Adrenal gland (tissue), 5 donors: ENCODE results near the gene MLYCD.

ENCODE experiments used
- POLR2A ChIP-seq, 2 donors: fragments of 450-650 bp; IDR thresholded peaks; one replicate each; pipeline ENCODE4 v1.6.1; 2017; ENCODE audit warnings: antibody characterized with exemption in 2 of 2, mild to moderate bottlenecking in 2 of 2, moderate library complexity in 1 of 2
- TF ChIP-seq, protein P1 (sequence below), 6 experiments: fragments of 450-650 bp in 4 of 6; fragments of 200-600 bp in 2 of 6; sonication (generic) in 1 of 6; IDR thresholded peaks; 1 replicate in 5 of 6; 2 replicates in 1 of 6; pipeline versions ENCODE4 v1.5.1 to v1.8.0; 2016 to 2021; ENCODE audit warnings: antibody characterized with exemption in 6 of 6, mild to moderate bottlenecking in 2 of 6, moderate library complexity in 1 of 6
- donor health status: DM: no; HTN: no; CAD: no.

DNA sequence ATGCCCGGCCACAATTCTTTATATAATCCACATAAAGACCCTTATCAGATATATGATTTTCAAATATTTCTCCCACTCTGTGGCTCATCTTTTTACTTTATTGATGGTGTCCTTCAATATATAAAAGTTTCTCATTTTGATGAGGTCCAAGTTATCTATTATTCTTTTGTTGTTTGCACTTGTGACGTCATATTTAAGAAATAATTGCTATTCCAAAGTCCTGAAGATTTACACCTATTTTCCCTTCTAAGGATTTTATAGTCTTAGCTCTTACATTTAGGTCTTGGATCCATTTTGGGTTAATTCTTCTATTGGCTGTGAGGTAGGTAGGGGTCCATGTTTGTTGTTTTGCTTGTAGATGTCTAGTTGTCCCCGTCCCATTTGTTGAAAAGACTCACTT lies 3.0 kb upstream of the MLYCD start:
- TF ChIP-seq, protein P1, sequence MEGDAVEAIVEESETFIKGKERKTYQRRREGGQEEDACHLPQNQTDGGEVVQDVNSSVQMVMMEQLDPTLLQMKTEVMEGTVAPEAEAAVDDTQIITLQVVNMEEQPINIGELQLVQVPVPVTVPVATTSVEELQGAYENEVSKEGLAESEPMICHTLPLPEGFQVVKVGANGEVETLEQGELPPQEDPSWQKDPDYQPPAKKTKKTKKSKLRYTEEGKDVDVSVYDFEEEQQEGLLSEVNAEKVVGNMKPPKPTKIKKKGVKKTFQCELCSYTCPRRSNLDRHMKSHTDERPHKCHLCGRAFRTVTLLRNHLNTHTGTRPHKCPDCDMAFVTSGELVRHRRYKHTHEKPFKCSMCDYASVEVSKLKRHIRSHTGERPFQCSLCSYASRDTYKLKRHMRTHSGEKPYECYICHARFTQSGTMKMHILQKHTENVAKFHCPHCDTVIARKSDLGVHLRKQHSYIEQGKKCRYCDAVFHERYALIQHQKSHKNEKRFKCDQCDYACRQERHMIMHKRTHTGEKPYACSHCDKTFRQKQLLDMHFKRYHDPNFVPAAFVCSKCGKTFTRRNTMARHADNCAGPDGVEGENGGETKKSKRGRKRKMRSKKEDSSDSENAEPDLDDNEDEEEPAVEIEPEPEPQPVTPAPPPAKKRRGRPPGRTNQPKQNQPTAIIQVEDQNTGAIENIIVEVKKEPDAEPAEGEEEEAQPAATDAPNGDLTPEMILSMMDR (IDR thresholded peaks at IDR 0.05): no peak
- no peak for TF ChIP-seq POLR2A (IDR thresholded peaks at IDR 0.05)
